GM06990 (cell line): ENCODE data around the gene ALG1L2.
"Not testable (repeated sequence)": the region's sequence is repeated elsewhere in the genome, so short reads cannot be mapped to it uniquely, and the experiment has no call there.

Experiments
- DNase-seq: peaks from one replicate; pipeline ENCODE4 v3.0.0-alpha.2; 2011; ENCODE audit not compliant: insufficient read length; ENCODE audit errors: extremely low read depth
- H3K27me3 ChIP-seq: replicated peaks from 2 replicates; pipeline ENCODE4 v1.6.0; 2011; ENCODE audit warnings: low read length; ENCODE audit not compliant: control insufficient read depth, insufficient read depth
- H3K36me3 ChIP-seq: 2 replicates; pipeline ENCODE4 v1.5.1; 2011; ENCODE audit warnings: low read length; ENCODE audit not compliant: control insufficient read depth, insufficient read depth
- H3K4me3 ChIP-seq: replicated peaks from 2 replicates; pipeline ENCODE4 v1.5.1; 2011; ENCODE audit warnings: low read depth, mild to moderate bottlenecking, control low read depth, low read length
- CTCF ChIP-seq: IDR thresholded peaks from 2 replicates; pipeline ENCODE4 v1.5.1; 2011; ENCODE audit warnings: low read length, control low read depth, mild to moderate bottlenecking, inconsistent platforms; ENCODE audit not compliant: insufficient read depth, poor library complexity, severe bottlenecking

The ALG1L2 gene

GRCh38 chr3:130115400-130115799 lies 33.8 kb downstream of the ALG1L2 start:
- H3K36me3 ChIP-seq, H3K27me3 ChIP-seq, DNase-seq, H3K4me3 ChIP-seq: not testable (repeated sequence)

DNA sequence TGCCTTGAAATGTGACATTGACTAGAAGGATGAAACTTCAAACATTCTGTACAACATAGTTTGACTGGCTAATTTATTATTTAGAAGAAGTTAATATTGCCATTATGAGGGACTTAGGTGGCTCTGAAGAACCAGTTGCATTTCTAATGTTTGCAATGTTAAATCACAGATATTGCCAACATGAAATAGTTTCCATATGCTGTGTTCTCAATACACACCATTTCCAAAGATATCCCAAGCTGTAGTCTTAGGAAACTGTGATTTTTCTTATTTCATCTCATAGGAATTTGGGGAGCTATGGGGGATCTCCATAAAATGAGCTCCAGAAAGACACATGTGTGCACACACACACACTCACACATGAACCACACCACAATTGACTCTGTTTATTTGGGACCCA lies 36.3 kb downstream of the ALG1L2 start:
- TF ChIP-seq CTCF, result no peak
- no peak overlapping the region for H3K4me3 ChIP-seq
- H3K36me3 ChIP-seq, result no peaks in the 10 kb centered on the region
- no peaks in the 10 kb centered on the region for H3K27me3 ChIP-seq
- DNase-seq, result no peak

DNA sequence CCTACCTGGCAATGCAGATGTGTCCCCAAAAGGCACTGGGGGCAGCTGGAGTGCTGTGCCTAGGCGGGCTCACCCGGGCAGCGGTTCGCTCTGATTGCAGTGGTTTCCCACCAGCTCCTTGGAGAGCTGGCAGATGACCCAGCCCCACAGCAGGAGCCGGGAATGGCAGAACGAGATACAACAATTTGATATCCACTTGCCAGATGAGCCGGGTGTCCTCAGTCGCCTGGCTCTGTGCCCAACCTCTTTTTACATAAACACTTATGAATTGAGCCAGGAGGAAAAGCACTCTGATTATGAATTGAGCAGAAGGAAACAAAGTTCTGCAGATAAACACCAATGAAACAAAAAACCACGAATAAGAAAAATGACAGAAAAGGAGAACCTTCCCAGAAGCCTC lies 38.2 kb downstream of the ALG1L2 start:
- not testable (repeated sequence) for DNase-seq, H3K36me3 ChIP-seq, H3K4me3 ChIP-seq, H3K27me3 ChIP-seq

DNA sequence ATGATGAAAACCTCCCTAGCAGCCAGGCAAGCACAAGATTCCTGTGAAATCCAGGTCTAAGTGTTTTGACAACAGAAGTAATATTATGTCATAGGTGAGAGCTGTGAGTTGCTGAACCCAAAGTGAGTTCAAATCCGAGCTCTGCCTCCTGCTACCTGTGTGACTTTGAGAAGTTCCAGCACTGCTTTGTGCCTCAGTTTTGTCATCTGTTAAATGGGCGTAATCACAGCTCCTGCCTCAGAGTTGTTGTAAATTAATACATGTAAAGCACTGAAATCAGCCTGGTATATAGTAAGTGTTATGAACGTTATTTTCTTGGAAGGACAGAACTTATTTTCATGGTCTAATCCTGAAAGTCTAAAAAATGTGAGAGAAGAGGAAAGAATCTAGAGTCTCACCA lies 38.7 kb downstream of the ALG1L2 start:
- DNase-seq, H3K36me3 ChIP-seq, H3K4me3 ChIP-seq, H3K27me3 ChIP-seq: not testable (repeated sequence)

DNA sequence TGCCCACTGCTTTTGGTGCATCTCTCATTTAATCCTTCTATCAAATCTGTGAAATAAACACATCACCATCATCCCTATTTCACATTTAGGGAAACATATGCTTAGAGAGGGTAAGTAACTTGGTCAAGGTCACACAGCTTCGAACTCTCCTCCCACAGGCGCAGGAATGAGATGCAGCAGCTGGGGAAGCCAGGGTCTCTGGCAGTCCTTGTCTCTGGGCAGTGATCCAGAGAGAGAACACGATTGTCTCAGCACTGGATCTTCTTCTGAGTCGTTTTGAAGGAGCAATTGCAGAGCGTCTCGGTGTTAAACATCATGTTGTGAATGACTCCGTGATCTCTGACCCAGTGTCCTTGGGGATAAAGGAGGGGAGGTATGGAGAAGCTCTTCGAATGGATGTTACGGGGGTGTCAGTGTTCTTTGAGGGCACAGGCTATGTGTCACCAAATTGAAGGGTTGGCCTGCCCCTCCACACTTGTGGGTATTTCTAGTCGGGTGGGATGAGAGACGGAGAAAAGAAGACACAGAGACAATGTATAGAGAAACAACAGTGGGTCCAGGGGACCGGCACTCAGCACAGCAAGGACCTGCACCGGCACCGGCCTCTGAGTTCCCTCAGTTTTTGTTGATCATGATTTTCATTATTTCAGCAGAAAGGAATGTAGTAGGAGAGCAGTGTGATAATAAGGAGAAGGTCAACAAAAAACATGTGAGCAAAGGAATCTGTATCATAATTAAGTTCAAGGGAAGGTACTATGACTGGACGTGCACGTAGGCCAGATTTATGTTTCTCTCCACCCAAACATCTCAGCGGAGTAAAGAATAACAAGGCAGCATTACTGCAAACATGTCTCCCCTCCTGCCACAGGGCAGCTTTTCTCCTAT lies 41.5 kb downstream of the ALG1L2 start:
- H3K4me3 ChIP-seq, DNase-seq, H3K27me3 ChIP-seq, H3K36me3 ChIP-seq: not testable (repeated sequence)

DNA sequence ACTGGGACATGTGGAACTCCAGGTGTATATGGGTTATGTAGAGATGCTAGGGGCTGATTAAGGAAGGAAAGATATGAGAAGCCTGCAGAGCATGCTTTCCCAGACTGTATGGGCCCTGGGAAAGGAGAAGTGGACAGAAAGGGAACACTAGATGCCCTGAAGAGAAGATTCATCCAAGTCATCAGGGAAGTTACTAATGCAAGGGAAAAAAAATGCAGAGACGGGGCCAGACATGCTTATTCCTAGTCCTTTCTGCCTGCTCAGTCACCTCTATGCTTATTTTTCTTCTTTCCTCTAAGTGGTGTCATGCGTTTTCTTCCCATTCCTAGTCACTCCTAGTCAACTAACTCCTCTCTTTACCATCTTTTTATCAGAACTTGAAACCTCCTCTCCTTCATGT lies 43.8 kb downstream of the ALG1L2 start:
- not testable (repeated sequence) for H3K36me3 ChIP-seq, DNase-seq, H3K4me3 ChIP-seq, H3K27me3 ChIP-seq

GRCh38 chr3:130136337-130136736 lies 54.7 kb downstream of the ALG1L2 start:
- not testable (repeated sequence) for H3K36me3 ChIP-seq, H3K27me3 ChIP-seq, H3K4me3 ChIP-seq, DNase-seq

GRCh38 chr3:130137685-130138084 lies 56.1 kb downstream of the ALG1L2 start:
- DNase-seq, H3K27me3 ChIP-seq, H3K4me3 ChIP-seq, H3K36me3 ChIP-seq: not testable (repeated sequence)

- not testable (repeated sequence) for H3K4me3 ChIP-seq, H3K27me3 ChIP-seq, DNase-seq, H3K36me3 ChIP-seq
These were observed 57.4 kb downstream of the ALG1L2 start for GRCh38 chr3:130138992-130139391.

DNA sequence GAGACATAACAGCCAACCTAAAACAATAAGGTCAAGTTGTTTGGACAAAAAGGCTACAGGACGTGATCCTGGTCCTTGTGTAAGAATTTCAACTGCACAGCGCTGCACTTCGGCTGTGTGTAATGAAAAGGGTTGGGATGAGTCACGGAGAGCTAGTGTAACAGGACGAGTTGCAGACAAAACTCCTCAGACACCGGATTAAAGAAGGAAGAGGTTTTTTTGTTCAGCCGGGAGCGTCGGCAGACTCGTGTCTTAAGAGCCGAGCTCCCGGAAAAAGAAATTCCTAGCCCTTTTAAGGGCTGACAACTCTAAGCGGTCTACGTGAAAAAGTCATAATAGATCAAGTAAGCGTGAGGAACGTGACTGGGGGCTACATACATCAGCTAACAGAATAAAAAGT lies 59.1 kb downstream of the ALG1L2 start:
- not testable (repeated sequence) for H3K27me3 ChIP-seq, H3K36me3 ChIP-seq, DNase-seq, H3K4me3 ChIP-seq

DNA sequence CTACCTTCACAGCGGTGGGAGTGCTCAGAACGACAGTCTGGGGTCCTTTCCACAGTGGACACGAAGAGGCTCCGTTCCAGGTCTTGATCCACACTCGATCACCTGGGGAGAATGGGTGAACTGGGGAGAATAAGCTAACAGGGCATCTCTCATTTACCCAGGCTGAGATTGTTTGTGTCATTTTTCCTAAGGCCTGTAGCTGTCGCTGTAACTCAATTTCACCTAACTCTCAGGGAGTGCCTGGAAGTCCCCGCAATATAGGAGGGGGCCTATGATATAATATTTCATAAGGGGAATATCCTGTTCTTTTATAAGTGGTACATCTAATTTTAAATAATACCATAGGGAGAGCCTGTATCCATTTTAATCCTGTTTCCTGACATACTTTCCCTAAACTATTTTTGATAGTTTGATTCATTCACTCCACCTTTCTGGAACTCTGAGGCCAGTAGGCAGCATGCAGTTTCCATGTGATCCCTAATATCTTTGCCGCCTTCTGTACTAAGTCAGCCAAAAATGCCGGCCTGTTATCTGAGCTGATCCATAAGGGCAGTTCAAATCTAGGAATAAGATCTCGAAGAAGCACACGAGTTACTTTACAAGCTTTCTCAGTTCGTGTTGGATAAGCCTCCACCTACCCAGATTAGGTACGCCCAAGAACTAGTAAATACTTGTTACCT lies 62.2 kb downstream of the ALG1L2 start:
- not testable (repeated sequence) for H3K27me3 ChIP-seq, H3K36me3 ChIP-seq, DNase-seq, H3K4me3 ChIP-seq

- H3K4me3 ChIP-seq, H3K36me3 ChIP-seq, DNase-seq: not testable (repeated sequence)
These were observed 62.7 kb downstream of the ALG1L2 start for GRCh38 chr3:130144328-130144650.

DNA sequence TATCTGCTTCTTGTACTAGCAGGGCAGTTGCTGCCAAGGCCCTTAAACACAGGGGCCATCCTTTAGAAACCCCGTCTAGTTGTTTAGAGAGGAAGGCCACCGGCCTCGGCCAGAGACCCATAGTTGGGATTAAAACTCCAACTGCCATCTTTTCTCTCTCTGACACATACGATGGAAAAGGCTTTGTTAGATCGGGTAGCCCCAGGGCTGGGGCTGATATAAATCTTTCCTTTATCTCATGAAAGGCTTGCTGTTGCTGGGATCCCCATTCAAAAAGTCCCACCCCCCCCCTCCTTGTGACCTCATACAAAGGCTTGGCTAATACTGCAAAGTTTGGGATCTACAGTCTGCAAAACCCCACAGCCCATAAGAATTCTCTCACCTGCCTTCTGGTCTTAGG lies 63.8 kb downstream of the ALG1L2 start:
- not testable (repeated sequence) for H3K36me3 ChIP-seq, DNase-seq, H3K27me3 ChIP-seq, H3K4me3 ChIP-seq

More at GRCh38 chr3:130144328-130144650, 62.7 kb downstream of the ALG1L2 start:
- H3K27me3 ChIP-seq, result not testable (repeated sequence)
